C4-2B (cell line): ENCODE measurements around the gene MSH2.
"Not testable (repeated sequence)": the region's sequence is repeated elsewhere in the genome, so short reads cannot be mapped to it uniquely, and the experiment has no call there.

Experiments
- H3K27ac ChIP-seq: fragments of 450-650 bp; 2 replicates; pipeline ENCODE4 v1.5.1; 2017
- ZFX ChIP-seq: fragments of 450-650 bp; IDR thresholded peaks from 2 replicates; pipeline ENCODE4 v1.6.1; 2017
- TF ChIP-seq, protein P1 (sequence below): fragments of 450-650 bp; conservative IDR thresholded peaks from 2 replicates; pipeline ENCODE4 v1.5.1; 2017; ENCODE audit warnings: mild to moderate bottlenecking

The MSH2 gene

DNA sequence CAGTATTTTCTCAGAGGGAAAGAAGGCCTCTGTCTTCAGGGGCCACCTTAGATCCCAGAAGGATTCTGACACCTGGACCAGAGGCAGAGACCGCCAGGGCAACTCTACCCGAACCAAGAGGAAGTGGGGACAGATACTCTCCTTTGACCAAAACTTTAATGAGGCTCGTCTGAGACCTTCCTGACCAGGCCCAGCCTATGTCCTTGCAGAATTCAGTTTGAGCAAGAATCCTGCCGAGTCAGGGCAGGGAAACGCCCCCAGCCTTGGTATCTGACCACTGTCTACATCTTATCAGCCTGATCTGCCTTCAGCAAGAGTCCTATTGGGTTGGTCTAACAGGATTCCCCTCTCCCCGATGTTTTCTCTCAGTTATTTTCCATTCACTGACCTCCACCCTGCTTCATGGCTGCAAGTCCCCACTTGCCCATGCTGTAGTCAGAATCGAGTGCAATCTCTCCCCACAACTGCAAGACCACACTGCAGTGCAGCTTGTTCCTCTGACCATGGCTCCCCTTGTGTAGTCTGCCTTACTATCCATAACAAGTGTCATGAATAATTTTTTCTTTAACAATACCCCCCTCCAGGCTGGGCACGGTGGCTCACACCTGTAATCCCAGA is 95.0 kb downstream of the MSH2 start:
- TF ChIP-seq, protein P1, sequence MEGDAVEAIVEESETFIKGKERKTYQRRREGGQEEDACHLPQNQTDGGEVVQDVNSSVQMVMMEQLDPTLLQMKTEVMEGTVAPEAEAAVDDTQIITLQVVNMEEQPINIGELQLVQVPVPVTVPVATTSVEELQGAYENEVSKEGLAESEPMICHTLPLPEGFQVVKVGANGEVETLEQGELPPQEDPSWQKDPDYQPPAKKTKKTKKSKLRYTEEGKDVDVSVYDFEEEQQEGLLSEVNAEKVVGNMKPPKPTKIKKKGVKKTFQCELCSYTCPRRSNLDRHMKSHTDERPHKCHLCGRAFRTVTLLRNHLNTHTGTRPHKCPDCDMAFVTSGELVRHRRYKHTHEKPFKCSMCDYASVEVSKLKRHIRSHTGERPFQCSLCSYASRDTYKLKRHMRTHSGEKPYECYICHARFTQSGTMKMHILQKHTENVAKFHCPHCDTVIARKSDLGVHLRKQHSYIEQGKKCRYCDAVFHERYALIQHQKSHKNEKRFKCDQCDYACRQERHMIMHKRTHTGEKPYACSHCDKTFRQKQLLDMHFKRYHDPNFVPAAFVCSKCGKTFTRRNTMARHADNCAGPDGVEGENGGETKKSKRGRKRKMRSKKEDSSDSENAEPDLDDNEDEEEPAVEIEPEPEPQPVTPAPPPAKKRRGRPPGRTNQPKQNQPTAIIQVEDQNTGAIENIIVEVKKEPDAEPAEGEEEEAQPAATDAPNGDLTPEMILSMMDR = no peak
- no peak for TF ChIP-seq ZFX

GRCh38 chr2:47499093-47499492 is 96.1 kb downstream of the MSH2 start:
- TF ChIP-seq, protein P1 = no peak
- no peak for TF ChIP-seq ZFX
- no peak overlapping the region for H3K27ac ChIP-seq

More for the DNA sequence above, 95.0 kb downstream of the MSH2 start:
- no peak overlapping the region for H3K27ac ChIP-seq

DNA sequence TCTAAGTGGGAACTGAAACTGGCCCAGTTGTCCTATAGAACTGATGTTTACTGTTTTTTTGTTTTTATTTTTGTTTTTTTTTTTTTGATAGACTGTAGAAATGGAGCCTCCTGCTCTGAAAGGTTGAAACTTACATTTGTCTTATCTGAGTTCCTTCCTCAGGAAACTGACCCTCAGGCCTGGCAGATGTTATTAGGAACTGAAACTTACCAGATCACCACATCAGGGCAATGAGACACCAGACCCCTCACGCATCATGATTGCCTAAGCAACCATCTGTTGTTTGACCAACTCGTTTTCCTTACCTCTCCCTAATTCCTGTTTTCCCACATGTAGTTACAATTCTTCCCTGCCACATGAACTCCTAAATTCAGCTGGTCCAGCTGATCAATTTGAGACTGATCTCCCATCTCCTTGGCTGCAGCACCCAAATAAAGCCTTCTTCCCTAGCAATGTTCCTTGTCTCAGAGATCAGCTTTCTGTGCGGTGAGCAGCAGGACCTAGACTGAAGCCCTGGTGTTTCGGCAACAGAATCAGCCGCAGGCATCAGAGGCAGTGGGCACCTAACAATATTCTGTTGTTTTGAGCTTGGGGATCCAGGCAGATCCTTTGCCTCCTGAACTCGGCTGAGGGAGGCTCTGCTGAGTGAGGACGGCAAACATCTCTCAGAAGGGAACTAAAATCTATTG is 96.8 kb downstream of the MSH2 start:
- no peak overlapping the region for H3K27ac ChIP-seq
- TF ChIP-seq, protein P1 = no peak
- no peak for TF ChIP-seq ZFX

DNA sequence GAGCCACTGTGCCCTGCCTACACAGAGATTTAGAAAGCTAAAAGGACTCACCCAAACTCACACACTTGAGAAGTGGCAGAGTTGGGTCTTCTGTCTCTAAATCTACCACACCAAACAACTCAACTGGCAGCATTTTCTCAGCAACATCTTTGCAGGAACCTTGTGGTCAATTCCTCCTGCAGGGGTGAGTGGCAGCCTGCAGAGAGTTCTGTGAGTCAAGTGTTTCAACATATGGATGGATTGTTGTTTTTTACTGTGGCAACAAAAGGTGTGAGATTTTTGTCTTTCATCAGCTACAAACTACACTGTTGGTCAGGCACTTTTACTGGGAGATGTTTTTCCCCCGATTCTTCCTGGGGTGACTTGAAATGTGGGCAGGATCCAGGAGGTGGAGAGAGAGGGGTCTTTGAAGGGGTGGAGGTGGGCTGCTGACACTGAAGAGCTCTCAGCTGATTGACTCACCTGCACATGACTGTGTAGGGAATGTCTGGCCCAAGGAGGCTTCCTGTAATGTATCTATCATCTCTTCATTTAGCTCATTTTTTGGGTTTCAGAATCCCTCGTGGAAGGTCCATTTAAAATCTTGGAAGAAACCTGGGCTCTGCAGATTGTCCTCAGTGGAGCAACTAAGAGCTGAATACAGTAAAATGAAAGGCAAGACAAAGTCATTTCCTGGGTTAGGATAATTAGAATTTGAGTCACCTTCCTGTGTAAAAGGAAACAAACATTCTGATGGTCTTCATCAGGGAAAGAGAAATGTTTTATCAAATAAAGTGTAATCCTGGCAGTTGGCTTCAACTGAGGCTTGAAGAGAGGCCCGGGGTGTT is 98.6 kb downstream of the MSH2 start:
- no peak overlapping the region for H3K27ac ChIP-seq

DNA sequence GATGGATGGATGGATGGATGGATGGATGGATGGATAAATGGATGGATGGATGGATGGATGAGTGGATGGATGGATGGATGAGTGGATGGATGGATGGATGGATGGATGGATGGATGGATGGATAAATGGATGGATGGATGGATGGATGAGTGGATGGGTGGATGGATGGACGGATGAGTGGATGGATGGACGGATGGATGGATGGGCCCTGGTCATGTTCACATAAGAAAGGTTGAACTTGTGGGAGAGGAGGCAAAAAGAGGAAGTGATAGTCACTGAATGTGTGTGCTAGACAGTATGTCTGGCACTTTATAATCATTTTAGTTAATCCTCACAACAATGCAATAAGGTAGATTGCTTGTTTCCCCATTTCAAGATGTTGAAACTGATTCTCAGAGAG is 99.5 kb downstream of the MSH2 start:
- not testable (repeated sequence) for H3K27ac ChIP-seq

More for the DNA sequence above, 98.6 kb downstream of the MSH2 start:
- TF ChIP-seq ZFX = no peak
- TF ChIP-seq, protein P1 = no peak

GRCh38 chr2:47503481-47504070 is 100.6 kb downstream of the MSH2 start:
- H3K27ac ChIP-seq = no peak overlapping the region
- TF ChIP-seq, protein P1 = no peak
- TF ChIP-seq ZFX = no peak

- no peak overlapping the region for H3K27ac ChIP-seq
- TF ChIP-seq, protein P1 = no peak
- TF ChIP-seq ZFX = no peak
These were observed 101.3 kb downstream of the MSH2 start for GRCh38 chr2:47504174-47504810.
